EL (cell line): ENCODE measurements around the gene STPG1.
A peak's percentile ranks its signal among the peaks of the same experiment; 100 is the strongest.

ENCODE experiments used
- DNase-seq: peaks from one replicate; pipeline ENCODE4 v3.0.0-alpha.2; 2016

STPG1 gene

DNA sequence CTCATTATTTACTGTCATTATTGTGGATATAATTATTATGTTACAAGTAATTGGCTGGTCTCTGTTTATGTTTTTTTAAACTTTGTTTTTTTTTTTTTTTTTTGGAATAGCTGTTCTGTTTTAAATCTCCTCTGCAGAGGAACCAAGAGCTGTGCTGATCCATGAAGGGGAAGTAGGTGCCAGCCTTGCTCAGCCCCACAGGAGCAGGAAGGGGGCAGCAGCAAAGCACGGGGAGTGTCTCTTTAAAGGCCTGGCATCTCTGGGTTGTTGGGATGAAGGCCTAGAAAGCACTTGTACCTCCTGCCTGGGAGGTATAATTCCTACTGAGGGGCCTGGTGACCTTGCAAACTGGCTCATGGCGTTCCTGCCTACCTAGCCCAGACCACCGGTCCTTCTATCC is 96.9 kb downstream of the STPG1 start:
- no peak for DNase-seq

DNA sequence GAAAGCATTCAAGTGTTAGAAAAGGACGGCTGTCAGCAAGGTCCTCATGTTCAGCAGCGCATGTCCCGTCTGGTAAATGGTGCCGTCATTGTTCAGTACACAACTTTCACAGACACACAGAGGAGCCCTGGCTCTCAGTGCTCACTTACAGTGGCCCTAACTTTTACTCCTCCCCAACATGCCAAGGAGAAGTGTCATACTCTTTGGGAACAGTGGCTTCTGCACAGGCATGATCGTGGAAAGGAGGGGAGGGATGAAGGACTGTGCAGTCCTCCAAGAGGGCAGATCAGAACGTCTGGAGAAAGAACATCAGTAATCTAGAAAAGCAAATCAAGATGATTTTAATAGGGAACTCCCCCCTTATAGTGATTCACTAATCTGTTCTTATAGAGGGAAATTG is 98.2 kb downstream of the STPG1 start:
- DNase-seq = no peak

DNA sequence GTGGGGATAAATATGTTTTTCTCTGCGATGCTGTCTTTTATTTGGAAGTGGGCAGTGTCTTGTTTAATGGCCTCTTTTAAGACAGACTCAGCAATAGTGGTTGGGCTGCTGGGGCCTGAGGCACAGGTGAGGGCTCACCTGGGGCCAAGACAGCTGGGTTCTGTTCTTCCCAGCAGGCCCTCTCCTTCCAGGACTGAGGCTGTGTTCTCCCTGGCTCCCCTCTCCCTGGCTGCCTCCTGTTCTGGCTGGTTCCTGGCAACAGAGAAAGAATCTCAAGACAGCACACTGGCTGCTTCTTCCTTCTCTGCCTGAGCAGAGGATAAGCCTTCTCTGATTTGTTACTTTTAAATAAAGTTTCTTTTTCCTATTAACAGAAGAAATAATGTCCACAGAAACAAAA is 101.8 kb downstream of the STPG1 start:
- no peak for DNase-seq

DNA sequence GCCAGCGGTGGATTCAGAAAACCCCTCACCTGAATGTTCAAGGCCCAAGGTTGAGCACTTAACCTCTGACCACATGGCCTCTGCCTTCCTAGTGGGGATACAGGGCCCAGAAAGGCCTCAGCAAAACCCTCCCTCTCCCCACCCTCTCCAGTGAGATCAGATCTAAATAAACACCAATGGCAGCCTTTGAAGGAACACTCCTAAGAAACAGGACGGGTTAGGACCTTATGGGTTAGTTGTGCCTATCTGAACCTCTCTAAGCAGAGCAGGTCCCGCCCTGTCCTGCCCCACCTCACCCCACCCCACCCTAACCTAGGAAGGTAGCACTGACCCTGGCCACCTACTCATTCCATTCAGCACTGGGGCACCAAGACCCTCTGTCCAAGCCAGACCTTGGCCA is 102.3 kb downstream of the STPG1 start:
- no peak for DNase-seq

DNA sequence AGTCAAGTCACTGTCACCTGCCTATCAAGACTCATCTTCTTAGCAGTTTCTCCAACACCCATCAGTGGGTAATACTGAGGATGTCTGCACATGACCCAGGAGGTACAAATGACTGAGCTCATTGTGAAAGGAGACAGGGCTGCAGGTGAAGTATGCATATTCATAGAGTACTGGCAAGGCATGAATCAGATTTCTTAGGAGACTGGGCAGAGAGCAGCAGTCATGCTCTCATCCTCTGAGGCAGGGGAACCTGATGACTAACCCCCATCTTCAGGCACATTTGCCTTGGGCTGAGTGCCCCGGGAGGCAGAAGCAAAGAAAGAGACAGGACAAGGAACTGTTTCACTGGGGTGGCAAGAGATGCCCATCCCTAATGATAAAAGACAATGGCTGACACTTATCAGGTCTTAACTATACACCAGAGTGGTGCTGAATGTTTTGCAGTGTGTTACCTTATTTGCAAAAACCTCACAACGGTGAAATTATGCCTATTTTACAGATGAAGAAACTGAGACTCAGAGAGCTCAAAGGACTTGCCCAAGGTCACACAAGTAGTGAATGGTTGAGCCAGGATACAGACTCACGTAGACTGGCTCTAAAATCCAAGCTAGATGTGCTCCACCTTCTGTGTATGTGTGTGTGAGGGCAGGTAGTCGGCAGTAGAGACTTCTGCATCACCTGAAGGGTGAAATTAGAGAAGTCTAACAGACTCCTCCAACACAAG is 103.7 kb downstream of the STPG1 start:
- peak; percentile 40 for DNase-seq

DNA sequence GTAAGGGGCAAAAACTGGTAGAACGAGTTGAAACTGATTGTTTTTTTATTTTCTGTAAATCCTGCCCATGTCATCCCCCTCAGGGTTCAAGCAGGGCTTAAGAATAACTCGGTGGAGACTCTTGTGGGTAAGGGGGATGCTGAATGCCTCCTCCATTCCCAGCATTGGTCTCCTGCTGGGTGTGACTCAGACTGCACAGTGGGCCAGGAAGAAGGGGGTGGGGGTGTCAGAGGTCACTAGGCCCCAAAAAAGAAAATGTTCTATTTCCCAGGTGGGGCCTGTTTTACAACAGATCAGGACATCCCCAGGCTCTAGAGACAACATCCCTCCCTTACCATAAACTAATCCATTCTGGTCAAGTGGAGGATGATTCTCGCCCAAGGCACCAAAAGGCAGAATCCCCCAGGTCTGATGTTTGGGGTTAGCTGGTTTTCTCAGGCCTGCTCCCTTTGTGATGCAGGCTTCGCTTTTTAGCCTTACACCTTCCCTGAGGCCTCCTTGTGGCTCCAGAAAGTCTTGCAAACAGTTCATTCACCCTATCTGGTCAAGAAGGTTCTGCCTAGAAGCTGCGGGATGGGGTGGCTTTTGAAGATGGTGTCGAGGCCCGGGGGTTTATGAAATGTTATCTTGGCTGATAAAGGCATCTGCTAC is 105.1 kb downstream of the STPG1 start:
- DNase-seq = peak; percentile 31
